ENCODE measurements around the gene TIGD3.

The TIGD3 gene, protein sequence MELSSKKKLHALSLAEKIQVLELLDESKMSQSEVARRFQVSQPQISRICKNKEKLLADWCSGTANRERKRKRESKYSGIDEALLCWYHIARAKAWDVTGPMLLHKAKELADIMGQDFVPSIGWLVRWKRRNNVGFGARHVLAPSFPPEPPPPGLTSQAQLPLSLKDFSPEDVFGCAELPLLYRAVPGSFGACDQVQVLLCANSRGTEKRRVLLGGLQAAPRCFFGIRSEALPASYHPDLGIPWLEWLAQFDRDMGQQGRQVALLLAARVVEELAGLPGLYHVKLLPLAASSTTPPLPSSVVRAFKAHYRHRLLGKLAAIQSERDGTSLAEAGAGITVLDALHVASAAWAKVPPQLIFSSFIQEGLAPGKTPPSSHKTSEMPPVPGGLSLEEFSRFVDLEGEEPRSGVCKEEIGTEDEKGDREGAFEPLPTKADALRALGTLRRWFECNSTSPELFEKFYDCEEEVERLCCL

GRCh38 chr11:65354265-65355012, at the start of gene TIGD3:
Gene TIGD3, plus strand, starts transcription at chr11:65354751. Its CDS starts 1,058 bp downstream, at chr11:65355809.
- DNase-seq (ENCODE audit: low spot score), result peak; percentile 98

- DNase-seq (ENCODE audit: low spot score), result no peak
These were observed 48.9 kb upstream of the TIGD3 start for GRCh38 chr11:65305501-65306268.

GRCh38 chr11:65307298-65308229, 47.0 kb upstream of the TIGD3 start:
- no peak for DNase-seq (ENCODE audit: low spot score)

DNA sequence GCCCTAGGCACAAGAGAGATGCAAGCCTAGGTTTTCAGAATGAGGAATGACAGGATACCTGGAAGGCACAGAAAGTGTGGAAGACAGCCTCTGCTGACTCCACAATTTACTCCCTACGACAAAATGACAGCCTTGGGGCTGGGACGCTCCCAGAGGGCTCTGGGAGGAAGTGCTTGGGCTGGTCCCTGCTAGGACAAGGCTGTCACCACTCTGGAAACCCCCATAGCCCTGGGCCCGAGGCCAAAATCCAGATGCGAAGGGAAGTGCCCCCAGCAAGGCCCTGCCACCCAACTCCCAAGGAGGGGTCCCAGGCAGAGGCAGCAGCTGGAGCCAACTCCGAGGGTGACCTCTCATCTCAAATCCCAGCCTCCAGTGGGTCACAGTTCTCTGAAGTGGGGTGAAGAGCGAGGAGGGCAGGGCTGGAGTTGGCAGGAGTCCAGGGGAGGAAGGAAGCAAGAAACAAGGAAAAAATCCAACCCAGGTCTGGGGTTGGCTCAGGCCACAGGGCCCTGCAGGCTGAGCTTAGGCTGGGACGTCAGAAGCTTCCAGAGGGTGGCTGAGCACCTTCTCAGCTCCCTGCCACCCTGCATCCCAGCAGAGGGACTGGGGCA, 46.2 kb upstream of the TIGD3 start:
- DNase-seq (ENCODE audit: low spot score), result no peak

- DNase-seq (ENCODE audit: low spot score), result no peak
These were observed 45.5 kb upstream of the TIGD3 start for GRCh38 chr11:65309006-65309405.

GRCh38 chr11:65310215-65310614, 44.3 kb upstream of the TIGD3 start:
- no peak for DNase-seq (ENCODE audit: low spot score)

- no peak for DNase-seq (ENCODE audit: low spot score)
These were observed 43.8 kb upstream of the TIGD3 start for GRCh38 chr11:65310736-65311135.

DNA sequence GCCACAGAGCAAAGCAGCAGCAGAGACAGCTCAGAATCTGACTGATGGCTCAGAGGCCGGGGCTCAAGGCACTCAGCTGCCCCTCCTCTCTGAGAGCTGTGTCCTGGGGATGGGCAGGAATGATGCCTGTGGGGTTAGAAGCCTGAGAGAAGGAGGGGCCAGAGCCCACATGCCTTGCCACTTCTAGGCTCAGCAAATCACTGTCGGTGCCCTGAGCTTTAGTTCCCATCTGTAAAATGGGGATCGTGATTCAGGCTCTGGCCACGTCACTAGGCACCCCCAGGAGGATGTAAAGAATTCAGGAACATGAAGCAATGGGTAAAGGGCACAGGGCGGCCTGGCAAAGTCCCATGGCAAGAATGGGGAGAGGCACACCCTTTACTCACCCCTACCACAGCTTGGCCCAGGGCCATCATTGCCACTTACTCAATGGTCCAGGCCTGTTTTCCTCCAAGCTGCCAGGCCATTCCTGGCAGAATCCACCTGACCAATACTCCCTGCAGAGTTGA, 43.3 kb upstream of the TIGD3 start:
- no peak for DNase-seq (ENCODE audit: low spot score)

GRCh38 chr11:65314501-65315203, 39.9 kb upstream of the TIGD3 start, which contains the start of gene CDC42EP2:
Gene CDC42EP2, plus strand, starts transcription at chr11:65314866. Its CDS starts 6,033 bp downstream, at chr11:65320899.
- DNase-seq (ENCODE audit: low spot score), result peak; percentile 93

DNA sequence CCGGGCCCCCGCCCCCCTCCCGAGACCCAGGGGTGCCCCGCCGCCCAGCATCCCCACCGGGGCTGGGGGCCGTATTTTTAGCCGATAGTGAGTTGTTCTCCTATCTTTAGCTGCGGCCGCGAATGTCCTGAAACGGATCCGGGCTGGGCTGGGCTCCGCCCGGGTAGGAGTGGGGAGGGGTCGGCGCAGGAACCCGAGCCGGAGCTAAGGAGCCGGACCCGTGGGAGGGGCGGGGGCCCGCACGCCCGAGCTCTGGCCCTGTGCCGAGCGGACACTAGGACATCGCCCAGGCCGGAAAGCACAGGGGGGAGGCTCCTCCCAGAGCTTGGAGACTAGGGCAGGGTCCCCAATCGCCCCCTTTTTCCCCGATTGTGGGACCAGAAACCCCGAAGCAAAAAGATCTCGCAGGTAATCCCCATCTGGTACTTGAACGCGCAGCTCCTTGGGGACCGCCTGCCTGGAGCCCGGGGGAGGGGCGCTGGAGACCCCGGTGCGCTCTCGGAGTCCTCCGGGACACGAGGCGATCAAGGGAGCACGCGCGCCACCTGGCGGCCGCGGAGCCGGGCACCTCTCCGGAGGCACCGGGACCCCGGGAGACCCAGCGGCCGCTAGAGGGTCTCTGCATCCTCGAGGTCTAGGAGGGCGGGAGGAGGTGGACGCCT, 39.2 kb upstream of the TIGD3 start:
- peak; percentile 93 for DNase-seq (ENCODE audit: low spot score)

- no peak for DNase-seq (ENCODE audit: low spot score)
These were observed 38.7 kb upstream of the TIGD3 start for GRCh38 chr11:65315866-65316226.

DNA sequence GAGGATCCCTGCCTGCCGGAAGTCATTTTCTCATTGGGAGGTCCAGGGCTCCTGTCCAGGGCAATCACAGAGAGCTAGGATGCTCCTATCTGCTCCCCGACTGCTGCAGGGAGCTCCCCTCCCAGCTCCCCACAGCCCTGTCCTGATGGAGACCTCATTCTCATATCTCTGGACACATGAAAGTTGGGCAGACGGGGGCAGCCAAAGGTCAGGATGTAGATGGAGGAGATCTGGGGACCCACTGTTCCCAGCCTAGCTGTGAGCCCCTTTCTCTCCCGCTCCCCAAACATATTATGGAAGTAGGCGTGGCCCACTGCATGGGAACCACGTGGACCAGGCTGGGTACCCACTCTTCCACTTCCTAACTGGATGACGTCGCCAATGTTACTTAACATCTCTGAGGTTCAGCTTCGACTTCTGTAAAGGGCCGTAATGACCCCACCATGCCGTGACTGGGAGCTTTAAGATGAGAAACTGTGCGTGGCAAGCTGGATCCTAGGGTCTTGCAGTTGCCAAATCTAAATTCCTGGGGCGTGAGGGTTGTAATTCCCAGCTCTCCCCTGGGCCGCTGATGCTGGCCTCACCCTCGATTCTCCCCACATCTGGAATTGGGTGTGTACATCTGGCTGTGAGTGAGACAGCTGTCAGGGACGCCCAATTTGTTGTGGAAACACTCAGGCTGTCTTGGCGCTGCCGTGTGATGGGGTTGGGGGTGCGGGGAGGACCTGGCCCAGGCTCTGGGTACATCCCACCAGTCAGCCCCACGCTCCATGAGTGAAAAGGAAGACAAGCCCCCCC, 38.1 kb upstream of the TIGD3 start:
- DNase-seq (ENCODE audit: low spot score), result peak; percentile 90

DNA sequence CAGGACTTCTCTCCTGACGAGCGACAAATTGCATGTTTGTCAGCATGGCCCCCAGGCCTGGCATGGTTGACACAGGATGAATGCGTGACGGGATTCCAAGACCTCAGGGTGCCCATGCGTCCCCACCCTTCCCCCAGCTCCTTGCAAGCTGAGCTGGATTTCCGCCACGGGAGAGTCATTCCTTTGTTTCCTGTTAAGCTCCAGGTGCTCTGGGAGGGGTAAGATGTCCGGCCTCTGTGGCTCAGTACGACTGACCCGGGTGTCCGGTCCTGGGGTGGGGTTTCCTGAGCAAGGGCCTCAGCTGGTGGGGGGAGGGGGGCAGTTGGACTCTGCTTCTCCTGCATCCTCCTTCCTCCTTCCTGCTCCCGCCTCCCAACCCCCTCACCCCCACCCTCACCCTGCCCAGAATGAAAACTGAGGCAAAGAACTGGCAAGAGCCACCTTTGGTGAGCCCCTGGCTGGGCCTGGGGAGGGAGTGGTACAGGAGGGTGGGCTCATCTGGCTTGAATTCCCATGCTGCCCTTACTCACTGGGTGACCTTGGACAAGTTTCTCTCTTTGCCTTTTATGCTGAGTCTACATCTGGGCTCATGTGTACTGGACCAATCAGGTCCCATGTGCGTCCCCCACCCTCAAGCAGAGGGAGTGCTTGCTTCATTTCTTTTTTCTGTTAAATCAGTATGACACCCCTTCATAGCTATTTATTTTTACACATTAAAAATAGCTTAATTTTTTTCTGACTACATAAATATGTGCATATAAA, 37.3 kb upstream of the TIGD3 start:
- peak; percentile 89 for DNase-seq (ENCODE audit: low spot score)

GRCh38 chr11:65320386-65321075, 34.0 kb upstream of the TIGD3 start:
- DNase-seq (ENCODE audit: low spot score), result no peak

DNA sequence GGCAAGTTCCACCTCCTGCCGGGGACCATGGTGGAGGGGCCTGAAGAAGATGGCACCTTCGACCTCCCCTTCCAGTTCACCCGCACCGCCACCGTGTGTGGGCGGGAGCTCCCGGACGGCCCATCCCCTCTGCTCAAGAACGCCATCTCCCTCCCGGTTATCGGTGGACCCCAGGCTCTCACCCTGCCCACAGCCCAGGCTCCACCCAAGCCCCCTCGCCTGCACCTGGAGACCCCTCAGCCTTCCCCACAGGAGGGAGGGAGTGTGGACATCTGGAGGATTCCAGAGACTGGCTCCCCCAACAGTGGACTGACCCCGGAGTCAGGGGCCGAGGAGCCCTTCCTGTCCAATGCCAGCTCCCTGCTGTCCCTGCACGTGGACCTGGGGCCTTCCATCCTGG, 33.5 kb upstream of the TIGD3 start:
- no peak for DNase-seq (ENCODE audit: low spot score)

DNA sequence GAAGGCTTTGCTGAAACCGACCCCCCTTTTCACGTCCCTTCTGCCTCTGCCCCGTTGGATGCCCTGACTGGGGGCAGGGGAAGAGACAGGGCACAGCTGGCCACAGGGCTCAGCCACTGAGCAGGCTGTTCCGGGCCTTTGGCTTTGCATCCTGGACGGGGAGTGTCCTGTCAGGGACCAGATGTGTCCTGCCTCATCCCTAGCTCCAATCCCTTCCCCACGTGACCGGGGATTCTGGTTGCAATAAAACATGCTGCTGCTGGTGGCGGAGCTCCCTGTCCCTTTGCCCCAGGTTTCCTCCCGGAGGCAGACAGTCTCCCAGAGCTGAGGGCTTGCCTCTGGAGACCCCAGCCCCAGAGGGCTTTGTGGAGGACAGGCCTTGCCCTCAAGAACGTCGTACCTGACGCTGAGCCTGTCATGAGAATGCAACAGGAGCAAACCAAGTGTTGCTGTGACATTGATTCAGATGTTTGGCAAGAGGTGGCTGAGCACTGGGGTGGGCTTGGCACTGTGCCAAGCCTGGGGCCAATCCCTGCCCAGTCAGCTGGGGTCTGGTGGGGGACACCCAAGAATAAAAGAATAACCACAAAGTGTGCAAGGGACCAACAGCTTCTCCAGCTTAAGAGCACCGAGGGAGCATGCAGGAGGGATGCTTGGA, 32.6 kb upstream of the TIGD3 start:
- no peak for DNase-seq (ENCODE audit: low spot score)

- no peak for DNase-seq (ENCODE audit: low spot score)
These were observed 30.7 kb upstream of the TIGD3 start for GRCh38 chr11:65323813-65324212.
